Amniotic stem cell (primary cell): ENCODE results near the gene STX8.
"Not testable (repeated sequence)": the region's sequence is repeated elsewhere in the genome, so short reads cannot be mapped to it uniquely, and the experiment has no call there.

Experiments
- DNase-seq: peaks from one replicate; lab custom pipeline; 2025; lab: John Stamatoyannopoulos, UW

STX8 gene

GRCh38 chr17:9499041-9499440, 76.6 kb downstream of the STX8 start:
- no peak for DNase-seq

- DNase-seq: no peak
Measured at GRCh38 chr17:9498490-9498889, 77.1 kb downstream of the STX8 start.

- no peak for DNase-seq
Measured at GRCh38 chr17:9488556-9488955, 87.1 kb downstream of the STX8 start.

- no peak for DNase-seq
Measured at GRCh38 chr17:9487406-9487805, 88.2 kb downstream of the STX8 start.

- DNase-seq: no peak
Measured at GRCh38 chr17:9484789-9485188, 90.8 kb downstream of the STX8 start.

GRCh38 chr17:9479964-9480363, 95.7 kb downstream of the STX8 start:
- DNase-seq: no peak

GRCh38 chr17:9478889-9479288, 96.7 kb downstream of the STX8 start:
- no peak for DNase-seq

- no peak for DNase-seq
Measured at GRCh38 chr17:9475101-9475658, 100.4 kb downstream of the STX8 start.

- DNase-seq: no peak
Measured at GRCh38 chr17:9473711-9474110, 101.9 kb downstream of the STX8 start.

GRCh38 chr17:9472541-9472940, 103.1 kb downstream of the STX8 start:
- no peak for DNase-seq

- DNase-seq: no peak
Measured at GRCh38 chr17:9472094-9472493, 103.5 kb downstream of the STX8 start.

GRCh38 chr17:9470171-9470570, 105.4 kb downstream of the STX8 start:
- no peak for DNase-seq

- no peak for DNase-seq
Measured at GRCh38 chr17:9468937-9469336, 106.7 kb downstream of the STX8 start.

- DNase-seq: no peak
Measured at GRCh38 chr17:9468532-9468931, 107.1 kb downstream of the STX8 start.

GRCh38 chr17:9467518-9467917, 108.1 kb downstream of the STX8 start:
- no peak for DNase-seq

- DNase-seq: no peak
Measured at GRCh38 chr17:9465210-9465921, 110.3 kb downstream of the STX8 start.

- DNase-seq: no peak
Measured at GRCh38 chr17:9457005-9457404, 118.6 kb downstream of the STX8 start.

- no peak for DNase-seq
Measured at GRCh38 chr17:9456330-9456729, 119.3 kb downstream of the STX8 start.

- DNase-seq: no peak
Measured at GRCh38 chr17:9451934-9452333, 123.7 kb downstream of the STX8 start.

GRCh38 chr17:9447298-9447697, 128.3 kb downstream of the STX8 start:
- not testable (repeated sequence) for DNase-seq

GRCh38 chr17:9446528-9446927, 129.1 kb downstream of the STX8 start:
- DNase-seq: no peak

GRCh38 chr17:9445424-9445823, 130.2 kb downstream of the STX8 start:
- DNase-seq: no peak

GRCh38 chr17:9444687-9445086, 130.9 kb downstream of the STX8 start:
- no peak for DNase-seq

GRCh38 chr17:9443811-9444210, 131.8 kb downstream of the STX8 start:
- no peak for DNase-seq
